GM18870 (cell line): Measurements from ENCODE around the gene ZNF679.
A peak's percentile ranks its signal among the peaks of the same experiment; 100 is the strongest.
"Not testable (repeated sequence)": the region's sequence is repeated elsewhere in the genome, so short reads cannot be mapped to it uniquely, and the experiment has no call there.

ENCODE experiments used
- ATAC-seq: cut with Tn5 transposase; IDR thresholded peaks from one replicate; pipeline ENCODE4 v1.9.1; 2021; ENCODE audit warnings: moderate library complexity; ENCODE audit not compliant: unreplicated experiment

ZNF679 gene

GRCh38 chr7:64228174-64228573 lies at the start of gene ZNF679:
Gene ZNF679 (plus strand): TSS chr7:64228474. CDS start chr7:64249118, 20,644 bp downstream.
- not testable (repeated sequence) for ATAC-seq

GRCh38 chr7:64180989-64181388 lies 47.3 kb upstream of the ZNF679 start:
- ATAC-seq: no peak

GRCh38 chr7:64181586-64181985 lies 46.7 kb upstream of the ZNF679 start:
- no peak for ATAC-seq

- no peak for ATAC-seq
Measured at GRCh38 chr7:64182036-64182790, 46.1 kb upstream of the ZNF679 start.

GRCh38 chr7:64183126-64183742 lies 45.0 kb upstream of the ZNF679 start:
- no peak for ATAC-seq

- no peak for ATAC-seq
Measured at GRCh38 chr7:64183827-64184372, 44.4 kb upstream of the ZNF679 start.

GRCh38 chr7:64184376-64184775 lies 43.9 kb upstream of the ZNF679 start:
- no peak for ATAC-seq

- ATAC-seq: no peak
Measured at GRCh38 chr7:64187408-64187807, 40.9 kb upstream of the ZNF679 start.

- ATAC-seq: no peak
Measured at GRCh38 chr7:64192148-64192704, 36.0 kb upstream of the ZNF679 start.

- ATAC-seq: no peak
Measured at GRCh38 chr7:64192775-64193174, 35.5 kb upstream of the ZNF679 start.

- no peak for ATAC-seq
Measured at GRCh38 chr7:64206903-64207302, 21.4 kb upstream of the ZNF679 start, which contains the start of gene ZNF735. Gene ZNF735 (plus strand): TSS chr7:64207203. CDS start chr7:64207203, 0 bp downstream.

GRCh38 chr7:64219710-64220298 lies 8.5 kb upstream of the ZNF679 start:
- not testable (repeated sequence) for ATAC-seq

- ATAC-seq: no peak
Measured at GRCh38 chr7:64223366-64223765, 4.9 kb upstream of the ZNF679 start.

- no peak for ATAC-seq
Measured at GRCh38 chr7:64266341-64266919, 38.2 kb downstream of the ZNF679 start.

- no peak for ATAC-seq
Measured at GRCh38 chr7:64277630-64278029, 49.4 kb downstream of the ZNF679 start.

GRCh38 chr7:64294701-64295420 lies 66.6 kb downstream of the ZNF679 start:
- no peak for ATAC-seq

GRCh38 chr7:64297418-64297817 lies 69.1 kb downstream of the ZNF679 start:
- not testable (repeated sequence) for ATAC-seq

- no peak for ATAC-seq
Measured at GRCh38 chr7:64300641-64301405, 72.5 kb downstream of the ZNF679 start.

GRCh38 chr7:64307254-64308015 lies 79.2 kb downstream of the ZNF679 start:
- ATAC-seq: peak; percentile 99
